HCT116 (cell line): Measurements from ENCODE around the gene JPH3. TPM values are rescaled to one million over a fixed set of nuclear protein-coding genes. Genes with fewer than 3 reads are reported as not detected.

Experiments used
- ATAC-seq: fragments of 200-7000 bp; cut with Tn5 transposase; 2 replicates; pipeline ENCODE4 v1.9.1; 2020; ENCODE audit warnings: mild to moderate bottlenecking, moderate library complexity
- BruUV-seq: library from RNA; stranded (reverse); fragments of 400-500 nt; replicated peaks from 2 replicates; lab custom pipeline; 2021; lab: Mats Ljungman, UMichigan
- CTCF ChIA-PET: fragments of 300-600 bp; sonication (Branson Sonifier 250); formaldehyde crosslinking; loops from one replicate; lab custom pipeline; 2021; ENCODE audit warnings: antibody characterized with exemption; lab: Charles Lee
- POLR2A ChIA-PET: fragments of 300-600, 350-600 bp; sonication (Branson Sonifier 250); formaldehyde crosslinking; loops from one replicate; lab custom pipeline; 2021; ENCODE audit warnings: antibody characterized with exemption; lab: Charles Lee
- RAD21 ChIA-PET, 2 experiments: fragments of 300-600 bp; sonication (Branson Sonifier 250); formaldehyde crosslinking; loops; one replicate each; lab custom pipeline; 2023; ENCODE audit warnings: low total read pairs in 2 of 2; ENCODE audit not compliant: uncharacterized antibody in 2 of 2, unreplicated experiment in 2 of 2, low non-redundant PET in 1 of 2; lab: Charles Lee
- DNase-seq: peaks from one replicate; pipeline ENCODE4 v3.0.0-alpha.2; 2010; ENCODE audit warnings: low read depth, low spot score
- H2AFZ ChIP-seq: fragments of 200-600 bp; shearing (Covaris generic), sonication (generic); 2 replicates; pipeline ENCODE4 v1.6.1; 2017; ENCODE audit warnings: low read depth, mixed run types, mixed read lengths, antibody characterized with exemption, low read length; ENCODE audit not compliant: poor library complexity, severe bottlenecking
- H3K27ac ChIP-seq: 2 replicates; pipeline ENCODE4 v1.5.1; 2012; ENCODE audit warnings: low read depth, low read length
- H3K27me3 ChIP-seq: fragments of 200-600 bp; sonication (generic); 2 replicates; pipeline ENCODE4 v1.6.1; 2016; ENCODE audit warnings: mixed run types, low read length, mixed read lengths; ENCODE audit not compliant: insufficient read depth
- H3K36me3 ChIP-seq, 2 experiments: fragments of 200-500 bp in 1 of 2; fragments of 200-600 bp in 1 of 2; sonication (Bioruptor generic) in 1 of 2; sonication (generic) in 1 of 2; 2 replicates each; pipeline versions ENCODE4 v1.5.1 to v1.6.1; 2014 to 2016; ENCODE audit warnings: low read length in 2 of 2, inconsistent platforms in 1 of 2, mixed read lengths in 1 of 2, mixed run types in 1 of 2; ENCODE audit not compliant: insufficient read depth in 2 of 2, control insufficient read depth in 1 of 2
- H3K4me1 ChIP-seq, 2 experiments: fragments of 200-600 bp in 1 of 2; sonication (generic) in 1 of 2; 2 replicates each; pipeline versions ENCODE4 v1.5.1 to v1.6.1; 2012 to 2017; ENCODE audit warnings: low read length in 2 of 2, inconsistent platforms in 1 of 2, mild to moderate bottlenecking in 1 of 2, mixed read lengths in 1 of 2, mixed run types in 1 of 2, moderate library complexity in 1 of 2; ENCODE audit not compliant: insufficient read depth in 2 of 2, control insufficient read depth in 1 of 2
- H3K4me2 ChIP-seq: fragments of 200-600 bp; sonication (generic); 2 replicates; pipeline ENCODE4 v1.6.1; 2017; ENCODE audit warnings: mixed run types, low read length, mixed read lengths
- H3K4me3 ChIP-seq, 2 experiments: fragments of 200-600 bp in 1 of 2; sonication (generic) in 1 of 2; replicated peaks in 1 of 2; 2 replicates each; pipeline ENCODE4 v1.5.1; 2011 to 2016; ENCODE audit warnings: low read length in 2 of 2, control low read depth in 1 of 2, low read depth in 1 of 2, mild to moderate bottlenecking in 1 of 2, mixed read lengths in 1 of 2, mixed run types in 1 of 2
- H3K79me2 ChIP-seq: fragments of 200-600 bp; sonication (generic); 2 replicates; pipeline ENCODE4 v1.6.1; 2017; ENCODE audit warnings: mild to moderate bottlenecking, mixed run types, low read length, moderate library complexity, mixed read lengths; ENCODE audit not compliant: insufficient read depth
- H3K9ac ChIP-seq: fragments of 200-600 bp; sonication (generic); 2 replicates; pipeline ENCODE4 v1.6.1; 2016; ENCODE audit warnings: low read length, mixed read lengths
- H3K9me2 ChIP-seq: fragments of 200-600 bp; sonication (generic), shearing (Covaris generic); 2 replicates; pipeline ENCODE4 v1.6.1; 2017; ENCODE audit warnings: mixed run types, mild to moderate bottlenecking, moderate library complexity; ENCODE audit not compliant: insufficient read depth
- H3K9me3 ChIP-seq, 2 experiments: fragments of 200-500 bp in 1 of 2; fragments of 200-600 bp in 1 of 2; sonication (Bioruptor generic) in 1 of 2; sonication (generic) in 1 of 2; 2 replicates each; pipeline ENCODE4 v1.6.1; 2014 to 2017; ENCODE audit warnings: low read length in 2 of 2, mixed read lengths in 2 of 2, inconsistent platforms in 1 of 2, low read depth in 1 of 2, mild to moderate bottlenecking in 1 of 2, mixed run types in 1 of 2, moderate library complexity in 1 of 2; ENCODE audit not compliant: control insufficient read depth in 1 of 2, insufficient read depth in 1 of 2
- H4K20me1 ChIP-seq: fragments of 200-600 bp; sonication (generic), shearing (Covaris generic); 2 replicates; pipeline ENCODE4 v1.6.1; 2017; ENCODE audit warnings: mixed run types, mild to moderate bottlenecking, moderate library complexity; ENCODE audit not compliant: insufficient read depth
- ATF3 ChIP-seq: IDR thresholded peaks from 2 replicates; pipeline ENCODE4 v1.6.1; 2012
- CEBPB ChIP-seq: IDR thresholded peaks from 2 replicates; pipeline ENCODE4 v1.6.1; 2012; ENCODE audit warnings: low read depth
- CTCF ChIP-seq, 3 experiments: fragments of 200-600 bp in 1 of 3; sonication (generic) in 1 of 3; IDR thresholded peaks in 2 of 3; conservative IDR thresholded peaks in 1 of 3; 2 replicates each; pipeline ENCODE4 v1.5.1; 2012 to 2017; ENCODE audit warnings: low read depth in 2 of 3, low read length in 2 of 3, antibody characterized with exemption in 1 of 3, borderline replicate concordance in 1 of 3, control low read depth in 1 of 3, mild to moderate bottlenecking in 1 of 3, mixed read lengths in 1 of 3, mixed run types in 1 of 3, moderate library complexity in 1 of 3; ENCODE audit not compliant: insufficient read depth in 1 of 3
- FOSL1 ChIP-seq: IDR thresholded peaks from 2 replicates; pipeline ENCODE4 v1.6.1; 2012; ENCODE audit warnings: low read depth
- MAX ChIP-seq: IDR thresholded peaks from 2 replicates; pipeline ENCODE4 v1.6.1; 2012
- POLR2A ChIP-seq: IDR thresholded peaks from 2 replicates; pipeline ENCODE4 v1.7.0; 2011; ENCODE audit warnings: borderline replicate concordance; ENCODE audit not compliant: insufficient read depth, insufficient read length; ENCODE audit errors: extremely low read depth
- RAD21 ChIP-seq: IDR thresholded peaks from 2 replicates; pipeline ENCODE4 v1.6.1; 2012; ENCODE audit warnings: low read depth, mild to moderate bottlenecking
- SIN3A ChIP-seq: IDR thresholded peaks from 2 replicates; pipeline ENCODE4 v1.6.1; 2012; ENCODE audit warnings: low read depth
- SP1 ChIP-seq: IDR thresholded peaks from 2 replicates; pipeline ENCODE4 v1.6.1; 2012; ENCODE audit warnings: low read depth
- TCF7L2 ChIP-seq: IDR thresholded peaks from 2 replicates; pipeline ENCODE4 v1.7.0; 2011; ENCODE audit warnings: borderline replicate concordance, inconsistent platforms; ENCODE audit not compliant: insufficient read depth, insufficient read length; ENCODE audit errors: extremely low read depth
- YY1 ChIP-seq: IDR thresholded peaks from 2 replicates; pipeline ENCODE4 v1.6.1; 2011; ENCODE audit warnings: low read length, low read depth, moderate library complexity, mild to moderate bottlenecking; ENCODE audit not compliant: insufficient replicate concordance; ENCODE audit errors: extremely low read depth
- ZBTB33 ChIP-seq: IDR thresholded peaks from 2 replicates; pipeline ENCODE4 v1.6.1; 2011; ENCODE audit warnings: mild to moderate bottlenecking, low read length, moderate library complexity; ENCODE audit not compliant: insufficient replicate concordance; ENCODE audit errors: extremely low read depth
- ZNF274 ChIP-seq: fragments of 200-500 bp; sonication (Bioruptor generic); IDR thresholded peaks from 2 replicates; pipeline ENCODE4 v1.6.1; 2014; ENCODE audit warnings: mild to moderate bottlenecking, low read depth, low read length, inconsistent platforms
- intact Hi-C: fragments of 100-400 bp; cut with micrococcal nuclease; formaldehyde crosslinking; loops from 2 replicates; pipeline ENCODE4 v1.10.0; 2022
- total RNA-seq: library from RNA; stranded (reverse); gene quantifications from one replicate; pipeline ENCODE4 v1.2.1, GENCODE V29; 2021; ENCODE audit not compliant: unreplicated experiment

The JPH3 gene
- total RNA-seq, 1 experiment from 2014 or later: 0.10 TPM

GRCh38 chr16:87603684-87604633 is 1.7 kb downstream of the JPH3 start:
- H3K9ac ChIP-seq: no peak overlapping the region
- intact Hi-C loops: no loop called here
- POLR2A ChIA-PET: no interaction called here
- DNase-seq (no peak), ATAC-seq (no peak)
- BruUV-seq: no TSS peak
- H2AFZ ChIP-seq: no peak overlapping the region
- no peaks in the 10 kb centered on the region for H3K79me2 ChIP-seq
- no peaks in the 10 kb centered on the region for H4K20me1 ChIP-seq
- H3K36me3 ChIP-seq: no peaks in the 10 kb centered on the region
- no peak overlapping the region for H3K4me3 ChIP-seq
- H3K4me2 ChIP-seq: no peak overlapping the region
- no peaks in the 10 kb centered on the region for H3K9me2 ChIP-seq
- RAD21 ChIA-PET: no interaction called here
- peaks cover 61% of the 10 kb centered on the region for H3K27me3 ChIP-seq
- no peak overlapping the region for H3K27ac ChIP-seq
- no peaks in the 10 kb centered on the region for H3K9me3 ChIP-seq
- no peaks in the 10 kb centered on the region for H3K4me1 ChIP-seq
- no peak for TF ChIP-seq TCF7L2
- TF ChIP-seq ZBTB33: no peak
- no peak for TF ChIP-seq YY1
- TF ChIP-seq ATF3: no peak
- no peak for TF ChIP-seq CTCF (IDR thresholded peaks at IDR 0.05 in 2 of 3, conservative IDR thresholded peaks at IDR 0.05 in 1 of 3; ENCODE audit: borderline replicate concordance in 1 of 3, insufficient read depth in 1 of 3, low read depth in 2 of 3, low read length in 2 of 3)
- no peak for TF ChIP-seq ZNF274
- no peak for TF ChIP-seq CEBPB
- TF ChIP-seq FOSL1: no peak
- no peak for TF ChIP-seq SP1
- no peak for TF ChIP-seq POLR2A
- no peak for TF ChIP-seq RAD21
- TF ChIP-seq SIN3A: no peak
- no peak for TF ChIP-seq MAX
- CTCF ChIA-PET: no interaction called here
